ENCODE measurements around the gene PPM1M. TPM values are rescaled to one million over a fixed set of nuclear protein-coding genes. Genes with fewer than 3 reads are reported as not detected.

Gene PPM1M
- total RNA-seq, 3 donors from 2014 or later = 3.9 to 21.4 (median 9.7) TPM

DNA sequence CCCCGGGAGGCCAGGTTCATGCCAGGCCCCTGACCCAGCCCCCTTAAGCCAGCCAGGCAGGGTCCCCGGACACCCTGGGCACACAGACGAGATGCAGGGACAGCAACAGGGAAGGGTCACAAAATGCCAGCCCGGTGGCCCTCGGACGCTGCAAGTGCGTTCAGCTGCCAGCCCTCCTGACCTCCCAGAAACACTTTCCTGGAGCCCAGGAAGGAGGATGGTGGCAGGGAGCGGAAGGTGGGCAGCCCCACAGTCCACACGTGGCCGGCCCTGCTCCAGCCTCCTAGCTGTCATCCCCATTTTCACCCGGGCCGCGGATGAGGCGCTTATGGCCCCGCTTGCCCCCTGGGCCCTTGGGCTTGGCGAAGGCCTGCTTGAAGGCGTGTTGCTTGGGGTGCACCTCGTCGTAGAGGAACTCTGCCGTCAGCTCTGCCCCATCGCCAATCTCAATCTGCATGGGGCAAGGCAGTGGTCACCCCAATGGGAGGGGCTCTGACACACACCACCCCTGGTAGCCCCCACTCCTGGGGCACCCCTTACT lies 16.7 kb upstream of the PPM1M start:
- ATAC-seq (no peak), DNase-seq (no peak)
- intact Hi-C loops (cut with DNase I, micrococcal nuclease) = loop anchor here in 1 of 2 donors (10.0 kb wide), 1 partner anchor 106 kb away; no protein-coding TSS in a partner anchor
- no peak overlapping the region for H3K4me3 ChIP-seq
- H3K36me3 ChIP-seq (ENCODE audit: low read depth) = peaks cover 8% of the 10 kb centered on the region
- H3K9me3 ChIP-seq = no peaks in the 10 kb centered on the region
- H3K4me1 ChIP-seq (ENCODE audit: low read depth) = no peaks in the 10 kb centered on the region
- TF ChIP-seq, protein P1, sequence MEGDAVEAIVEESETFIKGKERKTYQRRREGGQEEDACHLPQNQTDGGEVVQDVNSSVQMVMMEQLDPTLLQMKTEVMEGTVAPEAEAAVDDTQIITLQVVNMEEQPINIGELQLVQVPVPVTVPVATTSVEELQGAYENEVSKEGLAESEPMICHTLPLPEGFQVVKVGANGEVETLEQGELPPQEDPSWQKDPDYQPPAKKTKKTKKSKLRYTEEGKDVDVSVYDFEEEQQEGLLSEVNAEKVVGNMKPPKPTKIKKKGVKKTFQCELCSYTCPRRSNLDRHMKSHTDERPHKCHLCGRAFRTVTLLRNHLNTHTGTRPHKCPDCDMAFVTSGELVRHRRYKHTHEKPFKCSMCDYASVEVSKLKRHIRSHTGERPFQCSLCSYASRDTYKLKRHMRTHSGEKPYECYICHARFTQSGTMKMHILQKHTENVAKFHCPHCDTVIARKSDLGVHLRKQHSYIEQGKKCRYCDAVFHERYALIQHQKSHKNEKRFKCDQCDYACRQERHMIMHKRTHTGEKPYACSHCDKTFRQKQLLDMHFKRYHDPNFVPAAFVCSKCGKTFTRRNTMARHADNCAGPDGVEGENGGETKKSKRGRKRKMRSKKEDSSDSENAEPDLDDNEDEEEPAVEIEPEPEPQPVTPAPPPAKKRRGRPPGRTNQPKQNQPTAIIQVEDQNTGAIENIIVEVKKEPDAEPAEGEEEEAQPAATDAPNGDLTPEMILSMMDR (IDR thresholded peaks at IDR 0.05) = no peak

DNA sequence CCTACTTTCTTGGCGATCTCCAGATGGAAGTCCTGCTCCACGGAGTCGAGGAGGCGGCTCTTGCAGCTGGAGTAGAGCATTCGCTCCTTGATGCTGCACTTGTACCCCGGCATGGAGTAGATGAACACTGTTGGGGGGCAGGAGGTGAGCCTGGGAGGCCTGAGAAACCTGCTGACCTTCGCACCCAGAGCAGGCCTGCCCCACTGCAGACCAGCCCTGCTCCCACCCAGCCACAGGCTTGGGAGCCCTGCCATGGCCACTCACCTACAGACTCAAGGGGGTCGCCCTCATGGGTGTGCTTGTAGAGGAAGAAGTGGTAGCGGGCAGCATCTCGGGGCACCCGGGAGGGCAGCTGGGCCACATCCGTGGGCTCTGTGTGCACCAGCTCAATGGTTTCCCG lies 15.9 kb upstream of the PPM1M start:
- intact Hi-C loops (cut with DNase I, micrococcal nuclease) = loop anchor here (5.0 to 10.0 kb wide), 2 partner anchors 105 to 113 kb away; no protein-coding TSS in a partner anchor

DNA sequence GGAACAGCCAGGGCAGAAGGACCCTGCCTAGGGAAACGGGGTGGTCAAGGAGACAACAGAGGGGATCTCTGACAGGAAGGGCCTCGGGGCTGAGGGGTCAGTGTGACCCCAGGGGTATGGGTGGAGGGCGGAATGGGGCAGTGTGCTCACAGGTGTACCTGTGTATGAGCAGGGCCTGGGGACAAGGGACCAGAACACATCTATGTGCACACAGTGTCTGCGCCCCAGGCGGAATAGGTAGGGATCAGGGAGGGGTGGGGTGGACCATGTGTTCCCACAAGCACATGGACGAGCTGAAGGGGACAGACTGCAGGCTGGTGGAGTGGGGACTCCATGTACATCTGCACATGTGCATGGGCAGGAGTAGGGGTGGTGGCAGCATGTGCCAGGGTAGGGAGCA lies 15.1 kb upstream of the PPM1M start:
- DNase-seq (peak in 2 of 3 donors; percentile 17 to 38), ATAC-seq (no peak)
- H3K4me3 ChIP-seq = no peak overlapping the region
- H3K9me3 ChIP-seq = no peaks in the 10 kb centered on the region
- intact Hi-C loops (cut with DNase I, micrococcal nuclease) = loop anchor here in 1 of 2 donors (5.0 kb wide), 1 partner anchor 112 kb away; no protein-coding TSS in a partner anchor
- TF ChIP-seq, protein P1 (IDR thresholded peaks at IDR 0.05) = no peak
- peaks cover 8% of the 10 kb centered on the region for H3K36me3 ChIP-seq (ENCODE audit: low read depth)
- no peaks in the 10 kb centered on the region for H3K4me1 ChIP-seq (ENCODE audit: low read depth)

More for the DNA sequence above, 15.9 kb upstream of the PPM1M start:
- Histone ChIP-seq H3K4me1 (ENCODE audit: low read depth) (no peaks in the 10 kb centered on the region), H3K9me3 (no peaks in the 10 kb centered on the region), H3K36me3 (ENCODE audit: low read depth) (peaks cover 8% of the 10 kb centered on the region), H3K4me3 (no peak overlapping the region)
- ATAC-seq = no peak
- no peak for DNase-seq
- TF ChIP-seq, protein P1 (IDR thresholded peaks at IDR 0.05) = no peak

DNA sequence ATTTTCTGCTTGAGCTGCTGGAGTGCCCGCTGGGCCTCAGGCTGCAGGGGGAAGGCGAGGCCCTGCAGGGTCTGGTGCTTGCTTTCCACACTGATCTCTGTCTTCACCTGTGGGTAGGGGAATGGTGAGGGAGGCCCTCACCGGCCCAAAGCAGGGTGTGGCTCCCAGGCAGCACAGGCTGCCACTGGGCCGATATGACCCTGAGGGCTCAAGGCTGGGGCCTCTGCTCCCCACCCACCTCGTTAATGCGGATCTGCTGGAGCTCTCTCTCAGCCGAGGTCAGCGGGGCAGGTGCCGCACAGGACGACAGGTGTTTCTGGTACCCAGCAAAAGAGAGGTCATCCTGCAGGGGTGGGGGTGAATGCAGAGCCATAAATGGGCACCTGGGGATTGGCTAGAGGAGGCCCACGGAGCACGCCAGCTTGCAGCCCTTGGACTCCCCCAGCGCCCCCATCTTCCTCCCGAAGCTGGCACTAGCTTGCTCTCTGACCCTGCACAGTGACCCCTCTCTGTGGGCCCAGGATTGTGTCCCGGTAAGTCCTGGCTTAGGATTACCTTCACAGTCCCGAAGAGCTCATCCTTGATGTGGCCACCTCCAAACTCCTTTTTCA lies 14.6 kb upstream of the PPM1M start:
- H3K4me1 ChIP-seq (ENCODE audit: low read depth) = no peaks in the 10 kb centered on the region
- DNase-seq (peak in 1 of 3 donors; percentile 23), ATAC-seq (no peak)
- TF ChIP-seq, protein P1 (IDR thresholded peaks at IDR 0.05) = no peak
- intact Hi-C loops (cut with DNase I, micrococcal nuclease) = loop anchor here in 1 of 2 donors (5.0 kb wide), 1 partner anchor 111 kb away; no protein-coding TSS in a partner anchor
- no peak overlapping the region for H3K4me3 ChIP-seq
- H3K36me3 ChIP-seq (ENCODE audit: low read depth) = peaks cover 8% of the 10 kb centered on the region
- H3K9me3 ChIP-seq = no peaks in the 10 kb centered on the region

DNA sequence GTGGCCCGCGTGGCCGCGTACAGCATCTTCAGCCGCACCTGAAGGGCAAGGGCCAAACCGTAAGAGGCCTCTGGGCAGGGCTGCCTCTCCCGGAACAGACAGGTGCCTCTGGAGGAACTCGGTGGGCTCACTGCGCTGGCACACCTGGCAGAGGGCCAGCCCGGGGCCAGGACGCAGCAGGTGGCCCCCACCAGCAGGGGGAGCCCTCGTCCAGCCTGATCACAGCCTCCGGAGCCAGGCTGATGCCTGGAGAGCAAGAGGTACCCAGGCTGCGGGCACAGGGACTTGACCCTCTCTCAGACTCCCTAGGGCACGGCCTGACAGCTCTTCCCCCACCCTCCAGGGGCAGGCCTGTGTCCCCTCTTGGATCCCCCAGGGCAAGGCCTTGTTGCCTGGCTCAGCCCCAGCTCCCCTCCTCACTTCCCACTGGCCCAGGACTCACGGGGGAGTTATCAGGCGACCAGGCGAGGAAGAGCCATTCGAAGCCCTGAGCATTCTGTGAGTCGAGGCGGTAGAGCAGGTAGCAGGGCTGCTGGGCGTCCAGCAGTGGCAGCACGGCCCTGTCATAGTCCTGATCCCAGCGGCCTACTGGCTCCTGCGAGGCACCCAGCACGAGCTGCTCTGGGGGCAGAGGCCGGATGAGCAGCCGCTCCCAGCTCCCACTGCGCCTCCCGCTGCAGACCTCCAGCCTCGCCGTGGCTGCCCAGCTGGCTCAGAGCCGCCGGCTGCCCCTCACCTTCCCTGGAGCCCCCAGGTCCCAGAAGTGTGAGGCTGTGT lies 13.9 kb upstream of the PPM1M start:
- intact Hi-C loops (cut with DNase I, micrococcal nuclease) = loop anchor here in 1 of 2 donors (5.0 kb wide), 1 partner anchor 111 kb away; no protein-coding TSS in a partner anchor
- Histone ChIP-seq H3K9me3 (no peaks in the 10 kb centered on the region), H3K4me1 (ENCODE audit: low read depth) (no peaks in the 10 kb centered on the region), H3K36me3 (ENCODE audit: low read depth) (peaks cover 8% of the 10 kb centered on the region), H3K4me3 (no peak overlapping the region)
- peak; percentile 83 to 89 (median 86) for DNase-seq
- TF ChIP-seq, protein P1 (IDR thresholded peaks at IDR 0.05) = peak; percentile 93
- ATAC-seq = peak; percentile 89
